Mesothelial cell of epicardium (in vitro differentiated cells): ENCODE data around the gene ZIM2. TPM values are rescaled to one million over a fixed set of nuclear protein-coding genes. Genes with fewer than 3 reads are reported as not detected.

Experiments used
- DNase-seq, 2 experiments: peaks; one replicate each; pipeline ENCODE4 v3.0.0; 2021; ENCODE audit warnings: low spot score in 2 of 2; ENCODE audit not compliant: unreplicated experiment in 2 of 2
- H3K27ac Mint-ChIP-seq: 2 replicates; pipeline ENCODE4 v1.8.0; 2021; ENCODE audit warnings: mixed read lengths
- H3K27me3 Mint-ChIP-seq: 2 replicates; pipeline ENCODE4 v1.8.0; 2021; ENCODE audit warnings: low read depth, mixed read lengths
- H3K36me3 Mint-ChIP-seq: 2 replicates; pipeline ENCODE4 v1.8.0; 2021; ENCODE audit warnings: mixed read lengths
- H3K4me1 Mint-ChIP-seq: 2 replicates; pipeline ENCODE4 v1.8.0; 2021; ENCODE audit warnings: mixed read lengths
- H3K4me3 Mint-ChIP-seq: 2 replicates; pipeline ENCODE4 v1.8.0; 2021; ENCODE audit warnings: mild to moderate bottlenecking, moderate library complexity, mixed read lengths
- H3K9me3 Mint-ChIP-seq: 2 replicates; pipeline ENCODE4 v1.8.0; 2021; ENCODE audit warnings: mixed read lengths
- total RNA-seq: library from RNA; stranded (reverse); gene quantifications from 3 replicates; pipeline ENCODE4 v1.2.1, GENCODE V29; 2021
- TF ChIP-seq, protein P1 (sequence below): fragments of 200-600 bp; sonication (generic); IDR thresholded peaks from one replicate; pipeline ENCODE4 v1.5.0; 2021; ENCODE audit warnings: antibody characterized with exemption; ENCODE audit not compliant: unreplicated experiment

The ZIM2 gene
- total RNA-seq, 1 donor from 2014 or later: not detected

DNA sequence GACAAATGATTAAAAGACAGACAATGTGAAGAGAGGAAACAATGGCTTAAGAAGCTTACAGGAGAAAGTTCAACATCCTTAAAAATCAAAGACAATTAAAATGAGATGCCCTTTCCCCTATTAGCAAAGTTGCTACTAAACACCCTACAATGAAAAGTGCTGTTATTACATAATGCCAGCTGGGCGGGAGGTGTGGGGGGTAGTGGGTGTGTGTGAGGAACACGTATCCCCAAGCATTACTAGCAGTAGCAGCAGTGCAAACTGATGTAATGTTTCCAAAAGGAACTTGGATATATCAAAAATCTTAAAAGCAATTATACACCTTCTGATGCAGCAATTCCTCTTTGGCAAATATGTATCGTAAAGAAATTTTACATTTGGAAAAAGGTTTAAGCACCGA, 70.9 kb downstream of the ZIM2 start:
- TF ChIP-seq, protein P1, sequence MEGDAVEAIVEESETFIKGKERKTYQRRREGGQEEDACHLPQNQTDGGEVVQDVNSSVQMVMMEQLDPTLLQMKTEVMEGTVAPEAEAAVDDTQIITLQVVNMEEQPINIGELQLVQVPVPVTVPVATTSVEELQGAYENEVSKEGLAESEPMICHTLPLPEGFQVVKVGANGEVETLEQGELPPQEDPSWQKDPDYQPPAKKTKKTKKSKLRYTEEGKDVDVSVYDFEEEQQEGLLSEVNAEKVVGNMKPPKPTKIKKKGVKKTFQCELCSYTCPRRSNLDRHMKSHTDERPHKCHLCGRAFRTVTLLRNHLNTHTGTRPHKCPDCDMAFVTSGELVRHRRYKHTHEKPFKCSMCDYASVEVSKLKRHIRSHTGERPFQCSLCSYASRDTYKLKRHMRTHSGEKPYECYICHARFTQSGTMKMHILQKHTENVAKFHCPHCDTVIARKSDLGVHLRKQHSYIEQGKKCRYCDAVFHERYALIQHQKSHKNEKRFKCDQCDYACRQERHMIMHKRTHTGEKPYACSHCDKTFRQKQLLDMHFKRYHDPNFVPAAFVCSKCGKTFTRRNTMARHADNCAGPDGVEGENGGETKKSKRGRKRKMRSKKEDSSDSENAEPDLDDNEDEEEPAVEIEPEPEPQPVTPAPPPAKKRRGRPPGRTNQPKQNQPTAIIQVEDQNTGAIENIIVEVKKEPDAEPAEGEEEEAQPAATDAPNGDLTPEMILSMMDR: no peak
- DNase-seq: no peak
- H3K4me3 Mint-ChIP-seq: no peak overlapping the region
- no peaks in the 10 kb centered on the region for H3K4me1 Mint-ChIP-seq
- peaks cover 10% of the 10 kb centered on the region for H3K36me3 Mint-ChIP-seq
- no peaks in the 10 kb centered on the region for H3K27me3 Mint-ChIP-seq
- H3K9me3 Mint-ChIP-seq: peaks cover 60% of the 10 kb centered on the region
- no peak overlapping the region for H3K27ac Mint-ChIP-seq

DNA sequence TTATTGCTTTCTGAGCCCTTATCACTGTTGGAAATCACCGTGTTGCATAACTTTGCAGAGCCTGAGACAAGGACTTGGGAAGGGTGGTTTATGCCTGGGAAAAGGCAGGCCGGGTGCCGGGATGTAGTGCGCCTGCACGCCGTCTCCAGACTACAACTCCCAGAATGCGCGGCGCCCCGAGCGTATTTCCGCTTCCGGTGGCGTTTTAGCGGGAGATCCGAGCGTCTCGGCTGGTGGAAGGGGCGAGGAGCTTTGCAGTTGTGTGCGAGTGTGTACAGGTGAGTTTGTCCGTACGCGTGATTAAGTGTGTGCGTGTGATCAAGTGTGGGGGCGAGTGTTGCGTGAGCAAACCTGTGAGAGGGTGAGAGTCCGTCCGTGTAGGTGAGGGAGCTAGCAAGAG, 75.4 kb downstream of the ZIM2 start:
- Mint-ChIP-seq H3K9me3 (peaks cover 68% of the 10 kb centered on the region), H3K4me3 (no peak overlapping the region), H3K36me3 (peaks cover 16% of the 10 kb centered on the region), H3K27me3 (no peaks in the 10 kb centered on the region), H3K27ac (no peak overlapping the region), H3K4me1 (no peaks in the 10 kb centered on the region)
- DNase-seq: no peak
- TF ChIP-seq, protein P1: no peak

DNA sequence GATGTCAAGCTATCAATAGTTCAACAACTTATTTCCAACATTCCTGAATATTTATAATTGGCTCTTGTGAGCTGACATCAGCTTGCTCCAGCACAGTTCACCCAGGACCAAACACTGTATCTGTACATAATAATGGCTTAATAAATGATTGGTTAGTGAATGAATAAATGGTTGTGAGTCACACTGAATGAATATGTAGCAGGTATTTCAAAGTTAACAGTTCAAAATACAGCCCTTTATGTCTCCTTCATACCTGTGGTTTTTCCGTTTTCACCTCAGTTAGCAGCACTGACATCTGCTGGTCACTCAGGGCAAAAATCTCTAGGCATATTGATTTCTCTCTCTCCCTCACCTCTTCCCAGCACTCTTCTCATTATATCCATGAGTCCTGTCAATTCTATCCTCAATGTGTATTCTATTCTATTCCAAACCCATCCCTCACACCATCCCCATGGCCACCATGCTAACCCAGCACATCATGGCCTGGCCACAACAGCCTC, 76.3 kb downstream of the ZIM2 start:
- H3K27me3 Mint-ChIP-seq: no peaks in the 10 kb centered on the region
- H3K4me1 Mint-ChIP-seq: no peaks in the 10 kb centered on the region
- peaks cover 16% of the 10 kb centered on the region for H3K36me3 Mint-ChIP-seq
- H3K4me3 Mint-ChIP-seq: no peak overlapping the region
- TF ChIP-seq, protein P1: no peak
- H3K9me3 Mint-ChIP-seq: peaks cover 69% of the 10 kb centered on the region
- no peak overlapping the region for H3K27ac Mint-ChIP-seq
- DNase-seq: no peak

DNA sequence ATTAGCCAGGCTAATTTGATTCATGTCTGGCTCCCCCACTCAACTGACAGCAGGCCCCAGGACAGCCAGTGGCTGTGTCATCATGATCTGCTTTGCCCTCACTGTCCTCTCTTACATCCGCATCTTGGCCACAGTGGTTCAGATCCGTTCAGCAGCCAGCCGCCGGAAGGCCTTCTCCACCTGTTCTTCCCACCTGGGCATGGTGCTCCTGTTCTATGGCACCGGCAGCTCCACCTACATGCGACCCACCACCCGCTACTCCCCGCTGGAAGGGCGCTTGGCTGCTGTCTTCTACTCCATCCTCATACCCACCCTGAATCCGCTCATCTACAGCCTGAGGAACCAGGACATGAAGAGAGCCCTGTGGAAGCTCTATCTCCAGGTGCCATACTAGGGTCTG, 79.7 kb downstream of the ZIM2 start:
- Mint-ChIP-seq H3K27me3 (no peaks in the 10 kb centered on the region), H3K27ac (no peak overlapping the region), H3K36me3 (peaks cover 18% of the 10 kb centered on the region), H3K4me3 (no peak overlapping the region), H3K9me3 (peaks cover 78% of the 10 kb centered on the region), H3K4me1 (no peaks in the 10 kb centered on the region)
- DNase-seq: no peak
- TF ChIP-seq, protein P1: no peak

DNA sequence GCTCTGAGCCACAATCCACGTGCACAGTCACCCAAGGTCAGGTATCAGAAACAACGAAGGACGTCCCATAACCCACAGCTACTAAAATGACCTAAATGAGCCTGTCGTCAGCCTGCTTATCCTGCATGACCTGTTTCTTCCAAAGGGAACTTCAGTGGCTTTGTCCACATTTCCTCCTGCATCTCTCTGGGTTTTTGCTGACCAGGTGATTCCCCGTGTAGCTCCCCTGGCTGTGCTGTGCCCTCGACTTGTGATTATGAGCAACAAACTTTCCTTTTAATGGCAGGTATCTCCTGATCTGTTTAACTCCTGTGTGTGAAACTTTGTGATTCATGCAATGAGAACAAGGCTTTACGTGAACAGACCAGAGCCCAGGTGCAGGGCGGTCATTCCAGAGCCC, 81.0 kb downstream of the ZIM2 start:
- Mint-ChIP-seq H3K27me3 (no peaks in the 10 kb centered on the region), H3K9me3 (peaks cover 76% of the 10 kb centered on the region), H3K4me3 (no peak overlapping the region), H3K4me1 (no peaks in the 10 kb centered on the region), H3K36me3 (peaks cover 6% of the 10 kb centered on the region), H3K27ac (no peak overlapping the region)
- TF ChIP-seq, protein P1: no peak
- DNase-seq: no peak

DNA sequence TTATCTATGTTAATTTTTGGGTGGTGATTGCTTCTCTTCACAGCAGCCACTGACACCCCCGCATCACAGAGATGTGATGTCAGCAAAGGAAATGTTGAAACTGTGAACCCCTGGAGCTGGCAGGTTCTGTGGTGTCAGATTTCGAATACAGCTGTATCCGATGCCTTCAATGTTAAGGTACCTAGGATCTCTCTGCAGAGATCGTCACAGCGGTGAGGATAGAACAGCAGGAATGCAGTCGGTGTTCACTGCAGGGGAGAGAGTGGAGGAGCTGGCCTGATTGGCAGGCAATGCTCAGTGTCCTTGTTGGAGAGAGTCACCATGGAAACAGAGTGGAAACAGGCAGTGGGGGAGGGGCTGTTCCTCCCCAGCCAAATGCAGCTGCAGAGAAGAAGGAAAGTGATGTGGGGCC, 89.4 kb downstream of the ZIM2 start:
- Mint-ChIP-seq H3K4me1 (no peaks in the 10 kb centered on the region), H3K9me3 (peaks cover 53% of the 10 kb centered on the region), H3K36me3 (peaks cover 3% of the 10 kb centered on the region), H3K27ac (no peak overlapping the region), H3K27me3 (no peaks in the 10 kb centered on the region), H3K4me3 (no peak overlapping the region)
- no peak for DNase-seq
- TF ChIP-seq, protein P1: no peak
